H1 (cell line): Measurements from ENCODE around the gene ASB8. TPM values are rescaled to one million over a fixed set of nuclear protein-coding genes. Genes with fewer than 3 reads are reported as not detected.

Source experiments
- ASH2L ChIP-seq: fragments of 200-600, 300-600 bp; sonication (generic); IDR thresholded peaks from one replicate; pipeline ENCODE4 v1.7.1; 2017; ENCODE audit warnings: low read length
- EP300 ChIP-seq, 2 experiments: IDR thresholded peaks; 1 replicate in 1 of 2; 2 replicates in 1 of 2; pipeline ENCODE4 v1.6.1; 2011 to 2012; ENCODE audit warnings: low read depth in 2 of 2, low read length in 2 of 2, mild to moderate bottlenecking in 2 of 2, borderline replicate concordance in 1 of 2, inconsistent platforms in 1 of 2, moderate library complexity in 1 of 2
- HDAC2 ChIP-seq, 2 experiments: fragments of 300-600 bp in 1 of 2; sonication (generic) in 1 of 2; IDR thresholded peaks; 2 replicates each; pipeline ENCODE4 v1.6.1; 2011 to 2012; ENCODE audit warnings: low read depth in 2 of 2, low read length in 2 of 2, mild to moderate bottlenecking in 2 of 2, moderate library complexity in 2 of 2, borderline replicate concordance in 1 of 2, inconsistent platforms in 1 of 2
- NANOG ChIP-seq: IDR thresholded peaks from 2 replicates; pipeline ENCODE4 v1.6.1; 2011; ENCODE audit warnings: low read length, low read depth, mild to moderate bottlenecking, inconsistent platforms; ENCODE audit not compliant: insufficient read depth, poor library complexity, severe bottlenecking
- POLR2AphosphoS5 ChIP-seq: IDR thresholded peaks from 2 replicates; pipeline ENCODE4 v1.6.1; 2011; ENCODE audit warnings: low read depth, low read length
- SIRT6 ChIP-seq: IDR thresholded peaks from one replicate; pipeline ENCODE4 v1.7.1; 2012; ENCODE audit warnings: low read length, inconsistent platforms
- SP4 ChIP-seq: IDR thresholded peaks from 2 replicates; pipeline ENCODE4 v1.6.1; 2012; ENCODE audit warnings: low read length, inconsistent platforms
- SUZ12 ChIP-seq: fragments of 200-600 bp; sonication (generic); IDR thresholded peaks from 2 replicates; pipeline ENCODE4 v1.6.1; 2012; ENCODE audit warnings: mild to moderate bottlenecking, inconsistent platforms, low read length, moderate library complexity, mixed read lengths
- polyA plus RNA-seq, 7 experiments: library from polyadenylated mRNA; depleted of rRNA in 3 of 7; stranded (reverse) in 5 of 7; unstranded in 2 of 7; fragments of >200 nt in 5 of 7; fragments of 200-250 nt in 2 of 7; gene quantifications; 1 replicate in 5 of 7; 2 replicates in 1 of 7; 4 replicates in 1 of 7; pipeline versions ENCODE4 v1.2.1 to v1.2.3, GENCODE V29; 2011 to 2013; ENCODE audit warnings: missing spikeins in 2 of 7, mixed read lengths in 2 of 7
- total RNA-seq: library from RNA; stranded (reverse); fragmentation: NEBNext Ultra II Directional; extraction: Animal tissue kit (Norgen Biotek cat#: 25700); gene quantifications from 2 replicates; pipeline ENCODE4 v1.2.1, GENCODE V29; 2021

ASB8 gene
- total and polyA plus RNA-seq, 2 of the 8 experiments (the other 6 are each of a cell fraction or from before 2014, with no cell fraction given) = 3.8 to 8.3 TPM

DNA sequence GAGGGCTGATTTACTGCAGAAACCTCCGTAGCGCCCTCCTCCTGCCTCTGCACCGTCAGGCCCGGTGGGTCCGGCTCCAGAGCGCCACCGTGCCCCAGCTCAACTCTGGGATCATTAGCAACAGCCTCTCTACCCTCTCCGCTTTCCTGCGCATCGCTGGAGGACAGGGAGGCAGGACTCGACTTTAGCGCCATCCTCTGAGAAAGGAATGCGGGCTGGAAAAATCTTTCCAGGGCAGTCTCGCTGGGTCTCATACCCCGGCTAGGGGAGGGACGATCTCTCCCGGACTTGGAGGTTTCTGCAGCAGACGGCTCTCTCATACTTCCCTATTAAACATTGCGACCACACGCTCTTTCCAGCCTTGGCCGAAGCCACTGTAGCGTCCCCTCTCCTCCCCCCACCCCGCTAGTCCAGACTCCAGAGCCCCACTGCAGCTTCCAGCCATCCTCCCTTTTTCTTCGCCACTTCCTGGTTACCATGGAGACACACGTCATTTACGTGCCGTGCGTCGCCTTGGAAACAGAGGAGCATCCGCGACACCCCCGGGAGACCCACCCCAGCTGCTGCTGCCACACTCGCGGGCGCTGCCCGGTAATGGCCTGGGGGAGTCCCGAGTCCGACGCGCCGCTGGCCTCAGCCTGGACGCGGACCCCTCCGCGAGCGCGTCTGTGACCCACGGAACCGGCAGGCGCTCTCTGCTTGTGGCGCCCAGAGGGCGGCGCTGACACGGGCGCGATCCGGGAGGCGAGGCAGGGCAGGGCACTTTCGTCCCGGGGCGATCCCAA lies 26.0 kb upstream of the ASB8 start, which contains the start of gene CCDC184 (continued):
- TF ChIP-seq POLR2AphosphoS5 (no peak), SUZ12 (no peak), EP300 (IDR thresholded peaks at IDR 0.05; ENCODE audit: borderline replicate concordance in 1 of 2, low read depth in 2 of 2, low read length in 2 of 2) (no peak), HDAC2 (IDR thresholded peaks at IDR 0.05; ENCODE audit: borderline replicate concordance in 1 of 2, low read depth in 2 of 2, low read length in 2 of 2) (peak in 1 of 2 experiments; percentile 84; a peak in 1 of 4 replicates), ASH2L (peak; percentile 61), NANOG (no peak), SIRT6 (no peak), SP4 (no peak)
